MV-4-11 (cell line): ENCODE results near the gene STOML2.
"Not testable (repeated sequence)": the region's sequence is repeated elsewhere in the genome, so short reads cannot be mapped to it uniquely, and the experiment has no call there.

Experiments
- DNase-seq: peaks from one replicate; lab custom pipeline; 2025; lab: John Stamatoyannopoulos, UW

Gene STOML2

GRCh38 chr9:35102769-35103659 is at the start of gene STOML2:
Gene STOML2, minus strand, starts transcription at chr9:35103131. Its CDS starts 37 bp downstream, at chr9:35103094.
- peak; percentile 92 for DNase-seq

GRCh38 chr9:35147941-35148563 is 45.1 kb upstream of the STOML2 start:
- not testable (repeated sequence) for DNase-seq

GRCh38 chr9:35142037-35142436 is 39.1 kb upstream of the STOML2 start:
- DNase-seq = no peak

- no peak for DNase-seq
These were observed 37.2 kb upstream of the STOML2 start for GRCh38 chr9:35140093-35140492.

GRCh38 chr9:35136866-35137265 is 33.9 kb upstream of the STOML2 start:
- DNase-seq = no peak

- DNase-seq = no peak
These were observed 33.1 kb upstream of the STOML2 start for GRCh38 chr9:35135988-35136387.

- DNase-seq = no peak
These were observed 32.0 kb upstream of the STOML2 start for GRCh38 chr9:35134920-35135319.

- peak; percentile 89 for DNase-seq
These were observed 14.1 kb upstream of the STOML2 start for GRCh38 chr9:35116898-35117551.

GRCh38 chr9:35116539-35116897 is 13.6 kb upstream of the STOML2 start:
- no peak for DNase-seq

GRCh38 chr9:35115680-35116538 is 13.0 kb upstream of the STOML2 start, which contains the start of gene ATOSB:
Gene ATOSB, minus strand, starts transcription at chr9:35115862. Its CDS starts 7,588 bp downstream, at chr9:35108274.
- DNase-seq = peak; percentile 97

- peak; percentile 89 for DNase-seq
These were observed 12.1 kb upstream of the STOML2 start for GRCh38 chr9:35114840-35115628.

- DNase-seq = peak; percentile 88
These were observed 11.3 kb upstream of the STOML2 start for GRCh38 chr9:35114113-35114839.

- peak; percentile 72 for DNase-seq
These were observed 9.5 kb upstream of the STOML2 start for GRCh38 chr9:35112257-35113020.

- peak; percentile 97 for DNase-seq
These were observed 8.3 kb upstream of the STOML2 start for GRCh38 chr9:35111001-35111933.

- no peak for DNase-seq
These were observed 7.4 kb upstream of the STOML2 start for GRCh38 chr9:35110327-35110761.

- DNase-seq = no peak
These were observed 6.1 kb upstream of the STOML2 start for GRCh38 chr9:35108946-35109575.

GRCh38 chr9:35108461-35108860 is 5.5 kb upstream of the STOML2 start:
- DNase-seq = no peak
